Brain pericyte (primary cell): ENCODE data around the gene FAM89B.
"Not testable (repeated sequence)": the region's sequence is repeated elsewhere in the genome, so short reads cannot be mapped to it uniquely, and the experiment has no call there.

ENCODE experiments used
- DNase-seq: peaks from one replicate; pipeline ENCODE4 v3.0.0-alpha.2; 2012; ENCODE audit warnings: low read depth, low spot score

Gene FAM89B

DNA sequence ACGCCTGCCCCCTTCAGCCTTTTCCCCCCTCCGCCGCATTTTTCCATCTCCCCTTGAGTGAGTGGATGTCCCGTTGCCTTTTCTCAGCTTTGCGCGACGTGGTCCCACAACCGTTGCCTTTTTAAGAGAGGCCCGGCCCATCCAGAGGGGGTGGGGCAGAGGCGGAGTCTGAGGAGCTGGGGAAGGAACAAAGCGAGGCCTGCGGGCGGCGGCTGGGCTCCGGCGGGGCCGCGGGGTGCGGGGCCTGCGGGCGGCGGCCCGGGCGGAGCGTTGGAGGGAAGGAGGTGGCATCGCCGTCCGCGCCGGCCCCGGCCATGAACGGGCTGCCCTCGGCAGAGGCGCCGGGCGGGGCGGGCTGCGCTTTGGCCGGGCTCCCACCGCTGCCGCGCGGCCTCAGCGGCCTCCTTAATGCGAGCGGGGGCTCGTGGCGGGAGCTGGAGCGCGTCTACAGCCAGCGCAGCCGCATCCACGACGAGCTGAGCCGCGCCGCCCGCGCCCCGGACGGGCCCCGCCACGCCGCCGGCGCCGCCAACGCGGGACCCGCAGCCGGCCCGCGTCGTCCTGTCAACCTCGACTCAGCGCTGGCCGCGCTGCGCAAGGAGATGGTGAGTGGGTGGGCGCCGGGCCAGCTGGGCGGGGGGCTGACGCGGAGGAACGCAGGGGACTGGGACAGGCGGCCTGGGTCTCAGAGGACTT, at the start of gene FAM89B:
Gene FAM89B, plus strand, starts transcription at position 183 of the 696 bp plus-strand sequence. Its CDS starts 132 bp downstream, at position 315.
- DNase-seq: no peak

DNA sequence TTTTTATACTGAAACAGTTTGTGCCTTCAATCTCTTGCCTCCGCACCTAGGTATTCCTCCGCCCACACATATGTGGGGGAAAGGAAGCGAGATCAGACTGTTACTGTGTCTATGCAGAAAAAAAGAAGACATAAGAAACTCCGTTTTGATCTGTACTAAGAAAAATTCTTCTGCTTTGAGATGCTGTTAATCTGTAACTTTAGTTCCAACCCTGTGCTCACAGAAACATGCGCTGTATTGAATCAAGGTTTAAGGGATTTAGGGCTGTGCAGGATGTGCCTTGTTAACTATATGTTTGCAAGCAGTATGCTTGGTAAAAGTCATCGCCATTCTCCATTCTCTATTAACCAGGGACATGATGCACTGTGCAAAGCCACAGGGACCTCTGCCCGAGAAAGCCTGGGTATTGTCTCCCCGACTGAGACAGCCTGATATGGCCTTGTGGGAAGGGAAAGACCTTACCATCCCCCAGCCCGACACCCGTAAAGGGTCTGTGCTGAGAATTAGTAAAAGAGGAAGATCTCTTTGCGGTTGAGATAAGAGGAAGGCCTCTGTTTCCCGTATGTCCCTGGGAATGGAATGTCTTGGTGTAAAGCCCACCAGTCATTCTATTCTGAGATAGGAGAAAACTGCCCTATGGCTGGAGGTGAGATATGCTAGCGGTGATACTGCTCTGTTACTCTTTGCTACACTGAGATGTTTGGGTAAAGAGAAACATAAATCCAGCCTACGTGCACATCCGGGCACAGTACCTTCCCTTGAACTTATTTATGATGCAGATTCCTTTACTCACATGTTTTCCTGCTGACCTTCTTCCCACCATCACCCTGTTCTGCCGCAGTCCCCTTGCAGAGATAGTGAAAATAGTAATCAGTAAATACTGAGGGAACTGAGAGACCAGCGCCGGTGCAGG, 49.4 kb upstream of the FAM89B start:
- DNase-seq: not testable (repeated sequence)

DNA sequence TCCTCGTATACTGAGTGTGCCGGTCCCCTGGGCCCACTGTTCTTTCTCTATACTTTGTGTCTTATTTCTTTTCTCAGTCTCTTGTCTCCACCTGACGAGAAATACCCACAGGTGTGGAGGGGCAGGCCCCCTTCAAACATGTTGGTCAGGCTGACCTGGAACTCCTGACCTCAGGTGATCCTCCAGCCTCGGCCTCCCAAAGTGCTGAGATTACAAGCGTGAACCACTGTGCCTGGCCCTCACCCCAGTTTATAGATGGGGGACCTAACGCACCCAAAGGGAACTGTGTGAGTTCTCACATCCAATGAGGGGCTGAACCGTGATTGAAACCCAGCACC, 48.7 kb upstream of the FAM89B start:
- not testable (repeated sequence) for DNase-seq

DNA sequence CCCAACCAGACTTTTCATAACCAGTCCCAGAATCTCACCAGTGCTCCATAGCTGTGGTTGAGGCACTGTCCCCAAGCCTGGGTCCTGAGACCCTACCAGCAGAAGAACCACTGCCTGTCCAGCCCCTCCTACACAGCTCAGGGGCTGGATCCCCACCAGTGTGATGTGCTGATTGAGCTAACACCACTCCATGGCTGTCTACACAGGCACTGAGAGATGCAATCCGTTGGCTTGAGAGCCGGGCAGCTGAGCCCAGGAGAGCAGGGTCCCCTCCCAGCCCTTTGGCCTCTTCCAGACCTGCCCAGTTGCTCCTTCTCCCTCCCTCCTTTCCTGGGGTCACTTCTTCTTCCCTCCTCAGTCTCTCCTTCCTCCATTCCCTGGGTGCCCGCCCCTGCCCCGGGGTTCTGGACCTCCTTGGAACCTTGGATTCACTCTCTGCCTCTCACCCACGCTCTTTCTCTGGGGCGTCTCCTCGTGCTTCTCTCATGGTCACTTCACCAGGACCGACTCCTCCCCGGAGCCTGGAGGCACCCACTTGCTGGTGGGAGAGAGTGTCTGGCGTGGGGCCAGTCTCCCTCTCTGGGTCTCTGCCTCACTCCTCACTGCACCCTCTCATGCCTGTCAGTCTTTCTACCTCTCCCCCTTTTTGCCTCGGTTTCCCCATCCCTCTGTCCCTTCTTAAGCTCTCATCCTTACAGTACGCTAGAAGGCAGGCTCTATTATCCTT, 48.2 kb upstream of the FAM89B start:
- DNase-seq: no peak

DNA sequence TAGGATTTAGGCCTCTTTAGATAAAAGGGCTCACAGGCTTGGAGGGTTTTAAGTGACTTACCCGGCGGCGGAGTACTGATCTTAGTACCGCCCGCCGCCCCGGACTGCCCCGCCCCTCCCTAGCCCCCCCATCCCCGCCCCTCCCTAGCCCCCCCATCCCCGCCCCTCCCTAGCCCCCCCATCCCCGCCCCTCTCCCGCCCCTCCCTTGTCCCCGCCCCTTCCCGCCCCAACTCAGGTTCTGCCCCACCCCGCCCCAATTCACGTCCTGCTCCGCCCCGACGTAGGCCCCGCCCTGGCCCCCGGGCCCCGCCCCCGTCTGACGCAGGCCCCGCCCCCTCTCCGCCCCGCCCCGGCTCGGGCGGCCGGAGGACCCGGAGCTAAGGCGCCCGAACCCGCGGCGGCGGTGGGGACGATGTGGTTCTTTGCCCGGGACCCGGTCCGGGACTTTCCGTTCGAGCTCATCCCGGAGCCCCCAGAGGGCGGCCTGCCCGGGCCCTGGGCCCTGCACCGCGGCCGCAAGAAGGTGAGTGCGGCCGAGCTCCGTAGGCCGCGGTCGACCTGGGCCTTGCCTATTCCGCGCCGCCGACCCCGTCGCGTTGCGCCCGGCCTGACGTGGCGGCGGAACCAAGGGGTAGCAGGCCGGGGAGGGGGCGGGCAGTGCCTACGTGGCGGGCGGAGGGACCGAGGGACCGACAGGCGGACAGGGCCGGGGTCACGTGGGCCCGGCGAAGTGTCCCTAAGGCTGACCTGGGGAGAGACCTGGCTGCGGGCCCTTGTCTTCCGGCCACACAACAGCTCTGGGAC, 47.4 kb upstream of the FAM89B start, which contains the start of gene SCYL1:
Gene SCYL1, plus strand, starts transcription at position 343 of the 805 bp plus-strand sequence. Its CDS starts 71 bp downstream, at position 414.
- no peak for DNase-seq

DNA sequence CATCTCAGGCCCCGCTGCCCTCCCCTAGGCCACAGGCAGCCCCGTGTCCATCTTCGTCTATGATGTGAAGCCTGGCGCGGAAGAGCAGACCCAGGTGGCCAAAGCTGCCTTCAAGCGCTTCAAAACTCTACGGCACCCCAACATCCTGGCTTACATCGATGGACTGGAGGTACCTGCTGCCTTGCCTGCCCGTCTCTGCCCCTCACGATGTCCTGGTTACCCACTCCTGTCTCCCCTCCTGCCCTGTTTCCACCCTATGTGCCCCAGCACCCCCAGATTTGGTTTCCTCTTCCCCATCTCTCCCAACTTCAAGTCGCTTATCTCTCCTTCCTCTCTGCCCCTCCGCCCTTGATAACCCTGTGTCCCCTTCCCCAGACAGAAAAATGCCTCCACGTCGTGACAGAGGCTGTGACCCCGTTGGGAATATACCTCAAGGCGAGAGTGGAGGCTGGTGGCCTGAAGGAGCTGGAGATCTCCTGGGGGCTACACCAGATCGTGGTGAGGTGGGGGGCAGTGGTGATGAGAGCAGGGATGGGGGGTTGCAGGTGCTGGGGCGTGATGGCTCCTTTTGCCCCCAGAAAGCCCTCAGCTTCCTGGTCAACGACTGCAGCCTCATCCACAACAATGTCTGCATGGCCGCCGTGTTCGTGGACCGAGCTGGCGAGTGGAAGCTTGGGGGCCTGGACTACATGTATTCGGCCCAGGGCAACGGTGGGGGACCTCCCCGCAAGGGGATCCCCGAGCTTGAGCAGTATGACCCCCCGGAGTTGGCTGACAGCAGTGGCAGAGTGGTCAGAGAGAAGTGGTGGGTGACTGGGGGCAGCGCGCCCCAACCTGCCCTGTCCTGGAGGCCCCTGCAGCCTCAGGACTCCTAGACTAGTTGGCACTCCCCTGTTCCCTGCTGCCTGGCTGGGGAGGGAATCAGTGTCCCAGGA, 46.5 kb upstream of the FAM89B start:
- DNase-seq: no peak

DNA sequence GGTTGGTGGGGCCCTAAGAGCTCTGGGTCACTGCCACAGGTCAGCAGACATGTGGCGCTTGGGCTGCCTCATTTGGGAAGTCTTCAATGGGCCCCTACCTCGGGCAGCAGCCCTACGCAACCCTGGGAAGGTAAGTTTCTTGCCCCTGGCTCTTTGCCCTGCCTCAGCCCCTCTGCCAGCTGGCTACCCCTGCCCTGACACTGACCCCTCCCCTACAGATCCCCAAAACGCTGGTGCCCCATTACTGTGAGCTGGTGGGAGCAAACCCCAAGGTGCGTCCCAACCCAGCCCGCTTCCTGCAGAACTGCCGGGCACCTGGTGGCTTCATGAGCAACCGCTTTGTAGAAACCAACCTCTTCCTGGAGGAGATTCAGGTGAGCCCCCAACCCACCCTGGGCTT, 45.6 kb upstream of the FAM89B start:
- DNase-seq: no peak

DNA sequence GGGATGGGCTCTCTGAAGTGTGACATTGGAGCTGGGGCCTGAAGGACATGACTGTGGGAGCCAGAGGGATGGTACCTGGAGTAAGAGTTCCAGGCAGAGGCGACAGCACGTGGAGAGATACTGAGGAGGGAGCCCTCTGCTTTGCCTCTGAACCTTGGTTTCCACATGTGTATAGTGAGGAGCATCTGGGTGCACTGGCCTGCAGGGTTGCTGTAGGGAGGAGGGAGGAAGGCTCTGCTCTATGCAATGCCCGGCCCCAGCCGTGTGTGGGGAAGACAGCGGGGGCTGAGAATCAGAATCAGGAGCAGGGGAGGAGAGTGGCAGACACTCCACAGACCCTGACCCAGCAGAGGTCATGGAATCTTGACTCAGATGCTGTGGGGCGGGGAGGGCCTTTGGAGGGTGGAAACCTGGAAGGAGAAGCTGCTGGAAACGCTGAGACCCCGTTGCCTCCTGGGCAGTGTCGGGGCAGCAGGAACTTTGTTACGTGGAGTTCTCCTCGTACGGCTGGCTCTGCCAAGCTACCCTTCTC, 43.5 kb upstream of the FAM89B start:
- DNase-seq: no peak

DNA sequence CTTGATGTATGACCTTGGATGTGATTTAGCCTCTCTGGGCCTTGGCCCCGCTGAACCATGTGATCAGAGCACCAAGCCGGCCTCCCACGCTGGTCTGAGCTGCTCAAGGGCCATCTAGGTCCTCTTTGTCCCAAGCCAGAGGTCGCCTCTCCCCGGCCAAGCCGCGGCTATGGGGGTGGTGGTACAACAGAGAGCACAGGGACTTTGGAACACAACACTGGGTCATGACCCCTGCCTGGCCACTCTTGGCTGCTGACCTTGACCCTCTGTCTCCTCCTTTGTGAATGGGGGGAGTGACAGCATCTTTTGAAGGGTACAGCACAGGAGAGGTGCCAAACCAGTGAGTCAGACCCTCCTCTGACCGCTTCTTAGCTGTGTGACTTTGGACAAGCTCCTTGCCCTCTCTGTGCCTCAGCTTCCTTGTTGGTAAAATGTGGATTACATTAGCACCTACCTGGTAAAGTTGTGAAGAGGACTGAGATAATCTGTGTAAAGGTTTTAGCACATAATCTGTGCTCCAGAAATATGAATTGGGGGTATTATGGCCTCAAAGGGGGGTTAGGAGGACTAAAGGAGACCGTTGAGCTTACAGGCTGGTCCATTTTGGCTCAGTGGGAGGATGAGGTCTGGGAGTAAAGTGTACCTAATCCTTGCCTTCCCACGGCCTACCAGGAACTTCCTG, 42.7 kb upstream of the FAM89B start:
- DNase-seq: no peak

DNA sequence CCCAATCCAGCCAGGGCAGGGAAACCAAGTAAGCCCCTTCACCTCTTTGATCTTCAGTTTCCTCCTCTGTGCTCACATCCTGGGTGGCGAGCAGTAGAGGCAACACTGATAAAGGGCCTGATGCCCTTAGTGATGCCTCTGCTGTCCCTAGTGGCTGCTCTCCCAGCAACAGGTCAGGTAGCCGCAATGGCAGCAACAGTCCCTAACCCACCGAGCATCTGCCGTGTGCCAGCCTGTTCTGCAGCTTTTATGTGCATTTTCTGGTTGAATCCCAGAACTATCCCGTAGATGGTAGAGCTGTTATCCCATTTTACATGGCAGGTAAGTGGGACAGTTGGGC, 42.2 kb upstream of the FAM89B start:
- DNase-seq: no peak

DNA sequence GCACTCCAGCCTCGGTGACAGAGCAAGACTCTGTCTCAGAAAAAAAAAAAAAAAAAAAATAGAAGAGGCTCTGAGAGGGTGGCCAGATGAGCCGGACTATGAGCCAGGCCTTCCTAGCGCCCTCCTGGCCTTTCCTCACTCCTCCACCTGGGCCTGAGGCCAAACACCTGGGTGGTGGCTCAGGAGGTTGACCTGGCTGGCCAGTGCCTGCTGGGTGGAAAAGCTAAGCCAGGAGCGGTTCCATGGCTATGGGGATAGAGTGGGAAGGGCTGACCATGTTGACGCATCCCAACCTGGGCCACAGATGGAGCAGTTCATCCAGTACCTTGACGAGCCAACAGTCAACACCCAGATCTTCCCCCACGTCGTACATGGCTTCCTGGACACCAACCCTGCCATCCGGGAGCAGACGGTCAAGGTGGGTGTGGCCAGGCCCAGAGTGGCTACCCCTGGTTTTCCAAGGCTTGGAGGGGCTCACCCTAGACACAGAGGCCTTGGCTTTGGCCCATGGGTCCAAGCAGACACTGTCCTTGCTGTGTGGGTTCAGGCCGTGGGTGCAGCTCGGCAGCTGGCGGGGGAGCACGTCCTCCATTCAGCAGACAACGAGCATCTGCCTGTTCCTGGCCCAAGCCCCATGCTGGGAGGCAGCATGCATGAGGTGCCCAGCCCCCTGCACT, 39.8 kb upstream of the FAM89B start:
- no peak for DNase-seq

DNA sequence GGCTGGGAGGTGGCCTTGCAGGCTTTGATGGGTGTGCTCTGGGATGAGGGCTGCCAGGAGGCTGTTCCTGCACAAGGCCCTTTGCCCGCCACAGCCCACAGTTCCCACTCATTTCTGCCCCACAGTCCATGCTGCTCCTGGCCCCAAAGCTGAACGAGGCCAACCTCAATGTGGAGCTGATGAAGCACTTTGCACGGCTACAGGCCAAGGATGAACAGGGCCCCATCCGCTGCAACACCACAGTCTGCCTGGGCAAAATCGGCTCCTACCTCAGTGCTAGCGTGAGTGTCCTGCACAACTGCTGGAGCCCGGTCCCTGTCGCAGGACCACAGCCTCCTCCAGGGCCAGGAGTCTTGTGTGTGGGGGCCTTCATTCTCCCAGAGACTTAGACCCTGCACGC, 37.2 kb upstream of the FAM89B start:
- no peak for DNase-seq

DNA sequence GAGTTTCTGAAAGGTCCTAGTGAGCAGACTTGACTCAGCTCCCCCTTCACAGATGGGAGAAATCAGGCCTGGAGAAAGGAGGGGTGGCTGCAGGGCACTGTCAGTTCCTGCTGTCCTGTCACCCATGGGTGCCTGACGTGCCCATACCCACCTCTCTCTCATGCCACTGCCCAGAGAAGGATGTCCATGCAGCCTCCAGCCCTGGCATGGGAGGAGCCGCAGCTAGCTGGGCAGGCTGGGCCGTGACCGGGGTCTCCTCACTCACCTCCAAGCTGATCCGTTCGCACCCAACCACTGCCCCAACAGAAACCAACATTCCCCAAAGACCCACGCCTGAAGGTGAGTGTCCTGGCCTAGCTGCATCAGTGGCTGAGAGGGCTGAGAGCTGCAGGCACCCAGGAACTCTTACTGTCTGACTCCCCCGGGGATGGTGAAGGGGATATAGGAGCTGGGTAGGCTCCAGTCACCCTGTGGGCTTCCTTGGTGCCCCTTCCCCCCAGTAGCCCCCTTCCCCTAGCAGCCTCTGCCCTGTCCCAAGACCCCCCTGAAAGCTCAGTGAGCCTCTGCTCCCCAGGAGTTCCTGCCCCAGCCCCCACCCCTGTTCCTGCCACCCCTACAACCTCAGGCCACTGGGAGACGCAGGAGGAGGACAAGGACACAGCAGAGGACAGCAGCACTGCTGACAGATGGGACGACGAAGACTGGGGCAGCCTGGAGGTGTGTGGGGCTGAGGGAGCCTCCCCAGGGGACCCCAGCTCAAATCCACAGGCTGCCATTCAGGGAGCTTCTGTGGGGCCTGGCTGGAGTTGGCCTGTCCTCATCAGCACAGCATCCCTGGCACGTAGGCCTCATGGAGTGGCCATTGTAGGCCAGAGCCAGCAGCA, 35.7 kb upstream of the FAM89B start:
- DNase-seq: no peak

DNA sequence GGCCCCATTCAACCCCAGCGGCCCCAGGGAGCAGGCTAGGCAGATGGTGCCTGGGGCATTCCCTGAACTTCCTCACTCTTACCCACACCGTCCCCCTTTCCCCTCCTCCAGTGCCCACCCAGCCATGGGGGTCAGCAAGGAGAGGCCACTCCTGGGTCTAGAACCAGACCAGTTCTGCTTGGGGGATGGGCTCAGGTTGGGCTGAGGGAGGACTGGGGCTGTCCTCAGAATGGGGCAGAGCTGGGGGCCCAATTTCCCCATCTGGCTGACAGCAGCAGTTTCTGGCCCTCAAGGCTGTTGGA, 35.1 kb upstream of the FAM89B start:
- DNase-seq: no peak

DNA sequence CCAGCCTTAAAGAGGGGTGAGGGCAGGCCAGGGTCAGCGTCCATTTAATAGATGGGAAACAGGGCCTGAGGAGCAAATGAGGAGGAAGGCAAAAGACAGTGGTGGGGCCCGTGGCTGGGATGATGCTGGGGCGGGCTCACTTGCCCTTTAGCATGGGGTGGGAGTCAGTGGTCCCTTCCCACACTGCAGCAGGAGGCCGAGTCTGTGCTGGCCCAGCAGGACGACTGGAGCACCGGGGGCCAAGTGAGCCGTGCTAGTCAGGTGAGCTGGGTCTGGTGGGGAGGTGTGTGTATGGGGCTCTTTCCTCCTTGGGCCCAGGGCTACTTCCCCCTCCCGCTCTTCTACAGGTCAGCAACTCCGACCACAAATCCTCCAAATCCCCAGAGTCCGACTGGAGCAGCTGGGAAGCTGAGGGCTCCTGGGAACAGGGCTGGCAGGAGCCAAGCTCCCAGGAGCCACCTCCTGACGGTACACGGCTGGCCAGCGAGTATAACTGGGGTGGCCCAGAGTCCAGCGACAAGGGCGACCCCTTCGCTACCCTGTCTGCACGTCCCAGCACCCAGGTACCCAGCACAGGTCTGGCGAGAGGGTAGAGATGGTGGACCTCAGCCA, 34.6 kb upstream of the FAM89B start:
- DNase-seq: no peak

DNA sequence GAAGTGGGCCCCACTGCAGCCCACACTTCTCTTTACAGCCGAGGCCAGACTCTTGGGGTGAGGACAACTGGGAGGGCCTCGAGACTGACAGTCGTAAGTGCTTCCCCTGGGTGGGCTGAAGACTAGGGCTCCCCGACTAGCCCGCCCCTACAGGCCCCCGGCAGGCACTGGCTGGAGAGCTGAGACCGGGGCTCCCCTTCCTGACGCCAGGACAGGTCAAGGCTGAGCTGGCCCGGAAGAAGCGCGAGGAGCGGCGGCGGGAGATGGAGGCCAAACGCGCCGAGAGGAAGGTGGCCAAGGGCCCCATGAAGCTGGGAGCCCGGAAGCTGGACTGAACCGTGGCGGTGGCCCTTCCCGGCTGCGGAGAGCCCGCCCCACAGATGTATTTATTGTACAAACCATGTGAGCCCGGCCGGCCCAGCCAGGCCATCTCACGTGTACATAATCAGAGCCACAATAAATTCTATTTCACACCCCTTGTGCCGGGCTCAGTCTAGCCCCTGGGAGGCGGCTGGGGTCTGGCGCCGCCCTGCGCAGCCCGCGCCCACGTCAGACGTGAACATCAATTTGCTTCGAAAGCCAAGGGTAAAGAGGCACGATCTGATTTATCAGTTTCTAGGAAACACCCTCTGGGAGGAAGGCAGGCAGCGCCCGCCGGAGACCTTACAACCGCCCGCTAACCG, 34.0 kb upstream of the FAM89B start:
- no peak for DNase-seq
